Liver (tissue), 3 donors: ENCODE data around the gene ZFAND3.

ENCODE experiments used
- HNF4G ChIP-seq: IDR thresholded peaks from 2 replicates; pipeline ENCODE4 v1.6.1; 2016; ENCODE audit warnings: antibody characterized with exemption
- RAD21 ChIP-seq, 2 donors: IDR thresholded peaks; 2 replicates each; pipeline ENCODE4 v1.6.1; 2016; ENCODE audit warnings: antibody characterized with exemption in 2 of 2, mild to moderate bottlenecking in 2 of 2
- TAF1 ChIP-seq: conservative IDR thresholded peaks from 2 replicates; pipeline ENCODE4 v1.6.1; 2016; ENCODE audit warnings: antibody characterized with exemption, mild to moderate bottlenecking
- YY1 ChIP-seq: IDR thresholded peaks from 2 replicates; pipeline ENCODE4 v1.6.1; 2016; ENCODE audit warnings: antibody characterized with exemption, mild to moderate bottlenecking
- TF ChIP-seq, protein P1 (sequence below): fragments of 150-350 bp; IDR thresholded peaks from 2 replicates; pipeline ENCODE4 v1.5.1; 2017; ENCODE audit warnings: improper control_type of control experiment, low read depth, low read length; ENCODE audit not compliant: missing input control
- TF ChIP-seq, protein P2 (sequence below): IDR thresholded peaks from 2 replicates; pipeline ENCODE4 v1.6.1; 2016; ENCODE audit warnings: antibody characterized with exemption, mild to moderate bottlenecking
- donor health status: healthy.
- donor health status: healthy.

- TF ChIP-seq, protein P1, sequence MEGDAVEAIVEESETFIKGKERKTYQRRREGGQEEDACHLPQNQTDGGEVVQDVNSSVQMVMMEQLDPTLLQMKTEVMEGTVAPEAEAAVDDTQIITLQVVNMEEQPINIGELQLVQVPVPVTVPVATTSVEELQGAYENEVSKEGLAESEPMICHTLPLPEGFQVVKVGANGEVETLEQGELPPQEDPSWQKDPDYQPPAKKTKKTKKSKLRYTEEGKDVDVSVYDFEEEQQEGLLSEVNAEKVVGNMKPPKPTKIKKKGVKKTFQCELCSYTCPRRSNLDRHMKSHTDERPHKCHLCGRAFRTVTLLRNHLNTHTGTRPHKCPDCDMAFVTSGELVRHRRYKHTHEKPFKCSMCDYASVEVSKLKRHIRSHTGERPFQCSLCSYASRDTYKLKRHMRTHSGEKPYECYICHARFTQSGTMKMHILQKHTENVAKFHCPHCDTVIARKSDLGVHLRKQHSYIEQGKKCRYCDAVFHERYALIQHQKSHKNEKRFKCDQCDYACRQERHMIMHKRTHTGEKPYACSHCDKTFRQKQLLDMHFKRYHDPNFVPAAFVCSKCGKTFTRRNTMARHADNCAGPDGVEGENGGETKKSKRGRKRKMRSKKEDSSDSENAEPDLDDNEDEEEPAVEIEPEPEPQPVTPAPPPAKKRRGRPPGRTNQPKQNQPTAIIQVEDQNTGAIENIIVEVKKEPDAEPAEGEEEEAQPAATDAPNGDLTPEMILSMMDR: no peak
- TF ChIP-seq HNF4G (no peak), TAF1 (no peak), RAD21 (IDR thresholded peaks at IDR 0.05) (no peak), YY1 (no peak)
- TF ChIP-seq, protein P2, sequence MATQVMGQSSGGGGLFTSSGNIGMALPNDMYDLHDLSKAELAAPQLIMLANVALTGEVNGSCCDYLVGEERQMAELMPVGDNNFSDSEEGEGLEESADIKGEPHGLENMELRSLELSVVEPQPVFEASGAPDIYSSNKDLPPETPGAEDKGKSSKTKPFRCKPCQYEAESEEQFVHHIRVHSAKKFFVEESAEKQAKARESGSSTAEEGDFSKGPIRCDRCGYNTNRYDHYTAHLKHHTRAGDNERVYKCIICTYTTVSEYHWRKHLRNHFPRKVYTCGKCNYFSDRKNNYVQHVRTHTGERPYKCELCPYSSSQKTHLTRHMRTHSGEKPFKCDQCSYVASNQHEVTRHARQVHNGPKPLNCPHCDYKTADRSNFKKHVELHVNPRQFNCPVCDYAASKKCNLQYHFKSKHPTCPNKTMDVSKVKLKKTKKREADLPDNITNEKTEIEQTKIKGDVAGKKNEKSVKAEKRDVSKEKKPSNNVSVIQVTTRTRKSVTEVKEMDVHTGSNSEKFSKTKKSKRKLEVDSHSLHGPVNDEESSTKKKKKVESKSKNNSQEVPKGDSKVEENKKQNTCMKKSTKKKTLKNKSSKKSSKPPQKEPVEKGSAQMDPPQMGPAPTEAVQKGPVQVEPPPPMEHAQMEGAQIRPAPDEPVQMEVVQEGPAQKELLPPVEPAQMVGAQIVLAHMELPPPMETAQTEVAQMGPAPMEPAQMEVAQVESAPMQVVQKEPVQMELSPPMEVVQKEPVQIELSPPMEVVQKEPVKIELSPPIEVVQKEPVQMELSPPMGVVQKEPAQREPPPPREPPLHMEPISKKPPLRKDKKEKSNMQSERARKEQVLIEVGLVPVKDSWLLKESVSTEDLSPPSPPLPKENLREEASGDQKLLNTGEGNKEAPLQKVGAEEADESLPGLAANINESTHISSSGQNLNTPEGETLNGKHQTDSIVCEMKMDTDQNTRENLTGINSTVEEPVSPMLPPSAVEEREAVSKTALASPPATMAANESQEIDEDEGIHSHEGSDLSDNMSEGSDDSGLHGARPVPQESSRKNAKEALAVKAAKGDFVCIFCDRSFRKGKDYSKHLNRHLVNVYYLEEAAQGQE: no peak
Observed at GRCh38 chr6:38127284-38127683, 307.8 kb downstream of the ZFAND3 start.
